Stimulated activated CD8-positive, alpha-beta memory T cell treated with anti-CD3 and anti-CD28 coated beads, Interleukin-4, amount 100 ng/mL, for 24 hours (primary cell): ENCODE results near the gene ELK3.

ENCODE experiments used
- DNase-seq: peaks from one replicate; pipeline ENCODE4 v3.0.0-alpha.2; 2020; ENCODE audit warnings: low read depth

Gene ELK3

DNA sequence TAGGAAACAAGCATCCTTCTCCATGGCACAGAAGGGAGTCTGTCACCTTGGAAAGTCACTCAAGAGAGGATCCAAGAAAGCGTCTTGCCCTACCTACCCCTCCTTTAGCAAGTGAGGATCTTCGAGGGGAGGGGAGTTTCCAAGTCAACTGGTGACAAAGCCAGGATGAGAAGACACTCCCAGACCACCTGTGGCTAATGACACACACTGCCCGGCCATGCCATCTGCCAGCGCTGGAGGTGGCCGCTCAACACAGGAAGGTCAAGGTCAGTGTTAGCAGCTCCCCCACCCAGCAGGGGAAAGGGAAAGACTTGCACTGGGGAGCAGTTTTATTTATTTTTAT is 41.3 kb downstream of the ELK3 start:
- no peak for DNase-seq

DNA sequence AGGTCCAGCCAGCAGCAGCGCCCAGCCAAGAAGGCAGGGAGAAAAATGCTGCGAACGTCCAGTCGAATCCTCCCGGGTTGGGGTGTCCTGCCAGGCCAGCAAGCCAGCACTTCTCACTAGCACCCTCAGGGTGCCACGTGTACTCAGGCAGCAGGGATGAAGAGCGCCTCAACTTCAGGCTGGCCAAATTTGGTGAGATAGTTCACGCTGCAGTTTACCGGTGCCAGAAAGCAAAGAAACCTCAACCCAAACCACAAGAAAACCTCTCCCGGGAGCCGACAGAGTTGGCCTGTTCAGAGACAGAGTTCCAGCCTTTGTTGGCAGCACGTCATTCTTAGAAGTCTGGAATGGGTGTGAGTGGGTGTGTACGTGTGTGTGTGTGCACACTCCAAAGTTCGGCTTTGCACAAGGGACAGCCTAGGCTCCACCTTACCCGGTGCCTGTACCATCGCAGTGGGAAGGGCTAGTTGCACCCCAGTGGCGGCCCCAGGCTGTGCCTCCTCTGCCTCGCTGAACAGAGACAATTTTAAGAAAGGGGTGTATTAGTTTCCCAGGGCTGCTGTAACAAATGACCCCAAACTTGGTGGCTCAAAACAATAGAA is 42.1 kb downstream of the ELK3 start:
- no peak for DNase-seq

DNA sequence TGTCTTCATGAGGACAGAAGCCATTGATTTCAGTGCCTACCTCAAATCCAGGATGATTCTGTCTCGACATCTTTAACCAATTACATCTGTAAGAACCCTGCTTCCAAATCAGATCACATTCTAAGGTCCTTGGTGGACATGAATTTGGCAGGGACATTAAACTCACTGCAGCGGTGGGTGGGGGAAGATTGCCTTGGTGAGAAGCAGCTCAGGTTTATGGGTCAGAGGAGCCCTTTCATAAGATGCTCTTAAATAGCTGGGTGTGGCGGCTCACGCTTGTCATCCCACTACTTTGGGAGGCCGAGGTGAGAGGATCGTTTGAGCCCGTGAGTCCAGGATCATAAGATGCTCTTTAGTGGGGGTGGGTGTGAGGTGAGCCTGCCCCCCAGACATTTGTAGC is 42.9 kb downstream of the ELK3 start:
- DNase-seq: no peak

DNA sequence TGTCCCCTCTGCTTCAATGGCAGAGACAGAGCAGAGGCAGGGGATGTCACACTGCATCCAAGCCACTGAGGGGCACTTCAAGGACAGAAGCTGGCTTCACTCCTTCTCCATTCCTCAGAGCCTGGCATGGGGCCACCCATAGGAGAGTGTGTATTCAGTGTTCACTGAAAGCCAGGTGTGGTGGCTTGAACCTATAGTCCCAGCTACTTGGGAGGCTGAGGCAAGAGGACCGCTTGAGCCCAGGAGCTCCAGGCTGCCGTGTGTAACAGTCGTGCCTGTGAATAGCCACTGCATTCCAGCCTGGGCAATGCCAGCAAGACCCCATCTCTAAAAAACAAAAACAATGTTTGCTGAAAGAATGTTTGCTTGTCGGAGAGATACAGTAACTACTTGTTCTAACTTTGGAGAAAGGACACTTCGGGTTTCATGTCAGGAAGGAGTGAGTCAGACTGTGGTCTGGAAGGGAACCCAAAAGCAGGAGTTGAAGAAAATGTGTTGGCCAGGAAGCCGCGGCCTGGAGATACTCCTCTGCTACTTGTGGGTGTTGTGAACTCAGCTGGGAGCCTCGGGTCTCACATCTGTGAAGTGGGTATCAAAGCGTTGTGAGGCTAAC is 43.4 kb downstream of the ELK3 start:
- DNase-seq: peak; percentile 33

DNA sequence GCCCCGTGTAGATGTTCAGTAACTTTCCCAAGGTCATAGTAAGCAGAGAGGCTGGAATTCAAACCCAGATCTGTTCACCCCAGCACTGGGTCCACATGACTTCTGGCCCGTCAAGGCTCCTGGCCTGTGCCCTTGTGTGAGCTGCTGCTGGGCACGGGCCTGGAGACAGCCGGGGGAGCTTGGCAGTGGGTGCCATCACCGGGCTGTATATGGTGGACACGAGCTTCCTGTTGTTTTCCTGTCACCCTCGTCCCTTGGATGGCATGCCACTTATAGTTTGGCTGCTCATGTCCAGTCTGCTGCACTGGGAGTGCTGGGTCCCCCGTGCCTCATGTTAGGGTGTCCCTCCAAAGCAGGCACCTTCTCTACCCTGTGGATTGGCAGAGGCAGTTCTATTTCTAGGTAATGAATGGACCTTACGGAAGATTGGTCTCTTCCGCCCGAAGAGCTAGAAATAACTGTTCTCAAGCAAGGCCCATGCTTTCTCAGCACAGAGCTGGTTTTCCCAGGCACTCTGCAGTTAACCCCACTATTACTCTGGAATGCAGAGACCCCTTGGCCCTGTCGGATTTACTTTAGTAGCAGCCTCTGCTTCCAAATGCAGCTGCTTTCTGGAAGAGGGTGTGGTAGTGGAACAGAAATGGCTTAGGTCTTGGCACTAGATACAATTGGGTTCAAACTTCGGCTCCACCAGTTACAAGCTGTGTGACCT is 44.3 kb downstream of the ELK3 start:
- no peak for DNase-seq

DNA sequence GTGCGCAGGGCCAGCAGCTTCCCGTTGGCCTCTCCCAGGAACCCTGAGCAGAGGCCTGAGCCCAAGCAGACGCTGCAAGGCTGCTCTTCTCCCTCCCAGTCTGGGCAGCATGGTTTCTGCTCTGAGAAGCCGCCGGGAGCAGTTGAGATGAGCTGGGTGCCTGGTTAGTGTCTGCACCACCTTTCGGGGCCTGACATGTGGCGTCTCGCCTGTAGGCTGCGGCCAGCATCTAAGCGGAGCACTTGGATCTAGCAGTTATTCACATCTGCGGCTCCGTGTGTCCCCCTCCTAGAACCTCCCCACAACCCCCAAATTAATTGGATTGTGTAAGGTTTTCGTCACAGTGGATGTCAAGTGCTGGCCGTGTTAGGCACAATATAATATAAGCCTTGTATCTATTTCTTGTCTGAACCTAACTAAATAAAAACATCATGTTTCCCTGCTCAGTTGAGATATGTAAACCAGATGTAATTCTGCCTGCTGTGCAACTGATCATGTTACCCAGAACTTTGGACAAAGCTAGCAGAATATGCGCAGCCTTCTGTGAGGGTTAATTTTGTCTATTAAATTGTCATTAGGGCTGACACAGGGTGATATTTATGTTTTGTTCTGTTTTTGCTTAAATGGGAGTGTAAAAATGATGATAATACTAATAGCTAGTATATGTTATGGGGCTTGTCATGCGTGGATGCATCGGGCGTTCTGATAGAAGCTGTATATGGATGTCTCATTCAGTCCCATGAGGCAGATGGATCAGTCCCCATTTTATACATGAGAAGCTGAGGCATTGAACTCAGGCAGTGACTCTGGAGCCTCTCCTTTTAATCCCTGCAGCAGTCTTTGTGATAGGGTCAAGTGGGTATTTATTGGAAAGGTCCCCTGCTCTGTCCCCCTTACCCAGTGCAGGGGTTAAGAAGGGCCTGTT is 45.8 kb downstream of the ELK3 start:
- no peak for DNase-seq

DNA sequence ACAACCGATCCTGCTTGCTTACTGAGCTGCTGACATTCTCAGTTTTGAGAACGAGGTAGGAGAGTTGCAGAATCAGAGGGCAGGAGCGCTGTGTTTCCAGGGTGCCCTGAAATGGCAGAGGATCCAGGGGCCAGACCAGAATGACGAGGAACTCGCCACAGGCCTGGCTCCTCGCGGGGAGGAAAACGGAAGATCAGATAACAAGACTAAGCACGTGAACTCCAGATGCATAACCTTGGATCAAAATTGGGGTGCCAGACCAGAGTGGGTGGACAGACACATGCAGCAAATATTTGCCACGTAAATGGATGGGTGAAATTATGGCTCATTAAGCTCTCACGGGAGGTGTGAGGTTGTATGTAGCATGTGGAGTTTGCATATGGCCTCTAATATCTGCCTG is 46.5 kb downstream of the ELK3 start:
- no peak for DNase-seq

DNA sequence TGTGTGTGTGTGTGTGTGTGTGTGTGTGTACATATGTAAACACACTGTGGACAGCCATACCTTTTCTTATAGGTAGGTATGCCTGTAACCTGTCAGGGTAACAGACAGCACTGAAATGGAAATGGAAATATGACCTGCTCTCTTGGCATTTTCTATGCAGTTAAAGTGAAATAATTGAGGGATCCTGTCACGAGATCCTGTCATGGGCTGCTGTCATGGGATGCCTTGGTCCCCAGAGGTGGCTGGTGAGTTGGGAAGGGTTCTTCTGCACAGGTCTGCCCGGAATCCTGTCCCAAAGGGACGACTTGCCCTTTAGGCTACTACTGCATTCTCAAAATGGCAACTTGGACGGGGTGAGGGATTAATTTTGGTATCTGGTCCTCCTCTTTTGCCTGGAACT is 47.3 kb downstream of the ELK3 start:
- DNase-seq: no peak

DNA sequence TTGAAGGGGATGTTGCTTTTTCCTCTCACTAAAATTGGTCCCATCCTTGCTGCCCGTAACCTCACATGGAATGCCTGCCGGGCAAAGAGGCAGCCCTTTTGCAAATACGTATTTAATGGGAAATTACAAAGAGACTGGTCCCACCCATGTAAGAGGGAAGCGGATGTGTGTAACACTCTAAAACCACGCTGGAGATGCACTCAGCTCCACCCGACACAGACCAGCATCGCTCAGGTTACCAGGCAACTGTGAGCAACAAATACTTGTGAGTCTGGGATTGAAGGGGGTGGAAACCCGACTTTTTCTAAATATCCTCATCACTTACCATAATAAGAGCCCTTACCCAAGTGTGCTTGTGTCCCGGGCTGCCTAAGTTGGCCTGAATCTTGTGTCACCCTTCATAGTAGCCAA is 47.7 kb downstream of the ELK3 start:
- DNase-seq: peak; percentile 24

DNA sequence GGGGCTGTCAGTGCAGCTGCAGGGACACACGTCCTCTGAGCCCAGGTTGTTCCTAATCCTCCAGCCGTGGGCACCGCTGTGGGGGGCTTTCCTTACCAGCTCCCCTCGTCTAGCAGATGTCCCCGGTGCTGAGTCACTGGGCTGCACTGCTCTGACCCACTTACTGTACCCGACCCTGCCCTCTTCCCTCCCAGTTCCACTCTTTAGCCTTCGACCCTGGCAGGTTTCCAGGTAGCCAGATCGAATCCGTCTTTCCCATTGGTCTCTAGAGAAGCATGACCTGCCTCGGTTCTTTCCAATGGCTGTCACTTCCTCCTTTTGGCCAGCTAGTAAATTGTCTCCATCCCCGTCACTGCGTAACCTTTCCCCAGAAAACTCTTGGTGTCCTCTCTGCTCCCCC is 48.4 kb downstream of the ELK3 start:
- no peak for DNase-seq

DNA sequence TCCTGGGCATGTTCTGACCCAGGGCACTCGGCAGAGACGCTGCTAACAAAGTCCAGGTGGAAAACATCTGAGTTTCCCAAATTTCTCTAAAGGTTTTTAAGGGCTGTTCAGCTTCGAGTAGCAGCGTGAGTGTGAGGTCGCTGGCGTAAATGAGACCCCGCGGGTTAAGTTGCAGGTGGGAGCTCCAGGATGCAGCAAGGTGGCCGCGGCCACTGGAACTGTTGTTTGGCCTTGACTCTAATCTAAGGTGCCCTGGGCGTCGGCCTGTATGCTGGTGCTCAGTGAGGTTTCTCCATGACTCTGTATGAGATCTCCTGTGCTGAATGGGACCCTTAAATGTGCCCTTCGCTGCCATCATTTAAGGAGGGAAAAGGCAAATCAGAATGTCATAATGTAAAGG is 50.7 kb downstream of the ELK3 start:
- DNase-seq: no peak

DNA sequence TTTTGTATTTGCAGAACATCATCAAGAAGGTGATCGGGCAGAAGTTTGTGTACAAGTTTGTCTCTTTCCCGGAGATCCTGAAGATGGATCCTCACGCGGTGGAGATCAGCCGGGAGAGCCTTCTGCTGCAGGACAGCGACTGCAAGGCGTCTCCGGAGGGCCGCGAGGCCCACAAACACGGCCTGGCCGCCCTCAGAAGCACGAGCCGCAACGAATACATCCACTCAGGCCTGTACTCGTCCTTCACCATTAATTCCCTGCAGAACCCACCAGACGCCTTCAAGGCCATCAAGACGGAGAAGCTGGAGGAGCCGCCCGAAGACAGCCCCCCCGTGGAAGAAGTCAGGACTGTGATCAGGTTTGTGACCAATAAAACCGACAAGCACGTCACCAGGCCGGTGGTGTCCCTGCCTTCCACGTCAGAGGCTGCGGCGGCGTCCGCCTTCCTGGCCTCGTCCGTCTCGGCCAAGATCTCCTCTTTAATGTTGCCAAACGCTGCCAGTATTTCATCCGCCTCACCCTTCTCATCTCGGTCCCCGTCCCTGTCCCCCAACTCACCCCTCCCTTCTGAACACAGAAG is 52.8 kb downstream of the ELK3 start:
- no peak for DNase-seq

DNA sequence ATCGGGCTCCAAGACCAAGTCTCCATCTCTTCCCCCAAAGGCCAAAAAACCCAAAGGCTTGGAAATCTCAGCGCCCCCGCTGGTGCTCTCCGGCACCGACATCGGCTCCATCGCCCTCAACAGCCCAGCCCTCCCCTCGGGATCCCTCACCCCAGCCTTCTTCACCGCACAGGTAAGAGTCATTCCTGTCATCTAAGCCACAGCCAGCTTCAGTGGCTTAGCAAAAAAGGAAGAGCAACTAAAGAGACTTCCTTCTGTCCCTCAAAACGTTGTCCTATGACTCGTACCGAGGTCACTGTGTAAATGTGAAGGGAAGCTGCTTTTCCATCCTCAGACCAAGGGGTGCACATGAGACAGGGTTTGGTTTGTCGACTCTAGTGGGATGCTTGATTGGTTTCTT is 53.4 kb downstream of the ELK3 start:
- no peak for DNase-seq

DNA sequence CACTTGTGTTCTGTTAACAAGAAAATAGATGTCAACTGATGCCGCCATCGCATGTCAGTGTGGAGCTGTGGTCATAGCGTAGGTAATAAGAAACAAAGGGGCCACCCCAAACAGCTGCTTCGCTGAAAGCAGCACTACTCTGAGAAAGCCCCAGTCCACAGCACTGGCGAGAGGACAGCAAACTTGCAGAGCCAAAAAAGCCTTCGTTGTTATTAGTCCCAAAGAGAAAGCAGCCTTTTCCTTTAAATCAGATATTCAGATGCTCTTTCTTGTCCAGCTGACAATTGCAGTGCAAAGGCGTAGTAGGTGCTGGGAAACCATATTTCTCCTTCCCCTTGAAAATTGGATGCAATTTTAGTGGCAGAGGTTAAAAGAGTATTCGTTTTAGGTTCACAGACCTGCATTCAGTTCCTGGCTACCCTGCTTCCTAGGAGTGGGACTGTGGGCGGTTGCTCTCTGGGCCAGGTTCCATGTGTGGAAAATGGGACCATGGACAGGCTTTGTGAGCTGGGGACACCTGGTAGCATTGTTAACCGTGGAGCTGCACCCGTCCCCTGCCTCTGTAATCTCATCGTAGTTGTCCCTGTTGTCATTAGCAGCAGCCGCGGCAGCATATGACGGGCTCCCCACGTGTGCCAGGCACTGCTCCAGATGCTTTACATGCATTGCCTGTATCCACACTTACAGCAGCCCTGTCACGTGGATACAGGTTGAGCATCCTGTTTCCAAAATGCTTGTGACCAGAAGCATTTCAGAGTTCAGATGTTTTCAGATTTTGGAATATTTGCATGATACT is 54.2 kb downstream of the ELK3 start:
- no peak for DNase-seq

DNA sequence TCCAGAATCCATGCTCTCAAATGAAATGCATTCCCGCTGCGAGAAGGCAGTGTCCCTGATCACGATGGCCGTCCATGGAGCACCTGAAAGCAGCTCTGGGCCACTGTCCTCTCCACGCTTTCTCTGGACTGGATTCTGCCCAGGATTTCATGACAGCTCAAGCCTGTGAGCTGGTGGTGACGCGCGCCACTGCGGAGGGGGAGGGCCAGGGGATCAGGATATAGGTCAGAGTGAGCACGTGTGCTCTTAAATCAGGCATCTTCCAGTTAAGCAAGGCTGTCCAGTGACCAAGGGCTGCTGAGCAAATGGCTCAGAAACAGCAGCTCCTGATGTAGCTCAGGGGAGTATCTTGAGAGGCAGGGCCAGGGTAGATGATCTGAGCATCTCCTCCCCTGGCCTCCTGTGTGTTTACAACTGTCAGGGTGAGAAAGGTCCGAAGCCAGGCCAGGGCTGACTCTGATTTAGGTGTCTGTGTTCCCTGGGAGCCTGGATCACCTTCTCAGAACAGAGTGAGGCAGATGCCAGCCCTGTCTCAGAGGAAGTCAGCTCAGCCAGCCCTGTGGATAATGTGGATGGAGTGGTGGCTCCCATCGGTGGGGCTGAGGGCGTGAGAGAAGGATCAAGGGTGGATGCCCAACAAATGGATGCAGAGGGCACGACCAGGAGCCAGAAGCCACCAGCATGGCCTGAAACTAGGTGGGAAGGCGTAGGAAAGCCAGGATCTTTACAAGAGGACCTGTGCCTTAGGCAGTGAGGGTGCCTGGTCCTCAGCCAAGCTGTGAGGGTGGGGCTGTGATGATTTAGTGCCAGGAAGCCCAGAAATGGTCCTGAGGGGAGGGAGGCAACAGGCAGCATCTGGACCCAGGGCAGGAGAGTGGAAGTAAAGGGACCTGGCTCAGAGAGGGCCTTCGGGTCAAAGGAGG is 55.3 kb downstream of the ELK3 start:
- DNase-seq: no peak

DNA sequence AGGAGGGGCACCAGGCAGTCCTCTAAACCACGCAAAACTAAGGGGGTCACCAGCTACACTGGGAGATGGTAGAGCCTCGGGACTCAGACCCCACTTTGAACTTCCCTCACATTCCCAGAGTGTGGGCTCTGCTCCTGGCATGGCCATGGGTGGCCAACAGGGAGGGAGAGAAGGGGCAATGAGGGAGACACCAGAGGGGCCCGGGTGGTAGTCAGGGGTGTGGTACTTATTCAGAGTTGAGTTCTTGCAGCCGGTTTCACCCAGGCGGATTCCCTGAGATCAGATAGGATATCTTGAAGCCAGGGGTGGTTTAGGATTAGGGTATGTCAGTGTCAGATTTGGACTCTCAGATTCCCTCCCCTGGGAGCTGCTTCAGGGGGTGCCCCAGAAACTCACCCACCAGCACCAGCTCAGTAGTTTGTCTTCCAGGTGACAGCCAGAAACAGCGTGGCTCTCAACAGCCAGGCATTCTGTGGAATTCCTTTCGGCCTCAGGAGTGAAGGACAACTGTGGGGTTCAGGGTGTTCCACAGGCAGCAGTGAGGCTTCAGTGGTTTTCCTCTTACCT is 56.0 kb downstream of the ELK3 start:
- DNase-seq: no peak

DNA sequence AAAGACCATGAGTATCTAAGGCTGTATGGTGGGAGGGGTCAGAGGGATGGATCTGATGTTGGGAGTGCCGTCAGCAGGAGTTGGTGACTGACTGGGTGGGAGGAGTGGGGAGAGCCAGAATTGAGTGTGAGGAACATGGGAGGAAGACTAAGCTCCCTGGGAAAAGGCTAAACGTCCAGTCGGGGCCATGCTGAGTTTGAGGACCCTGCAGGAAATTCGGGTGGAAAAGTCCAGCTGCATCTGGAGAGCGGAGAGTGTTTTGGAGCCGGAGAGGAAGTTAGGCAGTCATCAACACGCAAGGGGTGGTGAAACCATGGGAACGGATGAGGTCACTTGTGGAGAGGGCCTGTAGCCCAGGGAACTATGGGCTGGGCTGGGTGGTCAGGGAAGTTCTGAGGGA is 60.9 kb downstream of the ELK3 start:
- DNase-seq: no peak

DNA sequence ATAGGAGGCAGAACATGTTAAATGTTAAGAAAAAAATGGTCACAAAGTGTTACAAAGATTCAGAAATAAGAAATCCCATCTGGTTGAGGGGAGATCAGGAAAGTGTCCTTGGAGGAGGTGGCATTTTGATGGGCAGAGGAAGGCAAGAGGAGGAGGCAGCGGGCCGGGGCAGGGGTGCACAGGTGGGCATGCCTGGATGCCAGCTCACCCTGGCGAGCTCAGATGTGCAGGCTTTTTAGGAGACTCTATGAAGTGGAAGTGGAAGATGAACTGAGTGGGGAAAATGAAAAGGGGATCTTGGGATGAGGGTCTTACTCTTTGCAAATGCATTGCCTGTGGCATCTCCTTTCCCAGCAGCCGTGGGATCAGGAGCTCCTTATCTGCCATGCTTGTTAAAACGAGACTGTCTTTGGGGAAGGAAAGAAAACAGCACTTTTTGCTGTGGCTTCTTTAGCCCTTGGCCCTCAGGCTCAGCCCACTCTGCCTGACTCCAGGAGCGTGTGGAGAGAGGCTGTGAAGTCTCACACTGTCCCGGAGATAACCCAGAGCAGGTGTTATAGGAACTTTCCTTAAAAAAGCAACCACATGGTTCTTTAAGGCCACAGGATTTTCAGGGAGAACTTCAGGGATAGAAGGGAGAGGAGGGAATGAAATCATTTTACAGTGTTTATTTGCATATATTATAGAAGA is 62.6 kb downstream of the ELK3 start:
- no peak for DNase-seq

DNA sequence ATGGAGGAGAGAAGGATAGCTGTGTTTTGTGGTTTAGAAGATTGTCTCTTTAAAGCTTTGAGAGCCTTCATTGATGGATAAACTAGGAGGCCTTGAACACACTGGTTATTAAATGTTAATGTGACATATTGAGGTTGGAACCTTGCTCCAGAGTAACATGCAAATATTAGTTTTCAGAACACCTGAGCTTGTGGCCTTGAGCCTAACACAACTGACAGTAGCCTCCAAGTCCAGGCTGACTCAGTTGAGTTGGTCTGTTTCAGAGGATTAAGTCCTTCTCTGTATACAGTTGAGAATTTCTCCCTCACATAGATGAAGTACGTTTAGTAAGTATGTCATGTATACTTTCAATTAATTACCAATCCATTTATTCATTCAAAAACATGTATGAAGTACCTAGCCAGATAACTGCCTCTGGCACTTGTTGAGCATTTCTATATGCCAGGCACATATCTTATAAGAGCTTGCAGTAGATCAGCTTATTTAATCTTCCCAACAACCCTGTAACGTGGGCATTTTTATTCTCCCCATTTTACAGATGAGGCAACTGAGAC is 63.5 kb downstream of the ELK3 start:
- no peak for DNase-seq
